Fibroblast of upper back skin (primary cell): Measurements from ENCODE around the gene CDK9.

ENCODE experiments used
- DNase-seq: peaks from one replicate; pipeline ENCODE4 v3.0.0-alpha.2; 2013

Gene CDK9

DNA sequence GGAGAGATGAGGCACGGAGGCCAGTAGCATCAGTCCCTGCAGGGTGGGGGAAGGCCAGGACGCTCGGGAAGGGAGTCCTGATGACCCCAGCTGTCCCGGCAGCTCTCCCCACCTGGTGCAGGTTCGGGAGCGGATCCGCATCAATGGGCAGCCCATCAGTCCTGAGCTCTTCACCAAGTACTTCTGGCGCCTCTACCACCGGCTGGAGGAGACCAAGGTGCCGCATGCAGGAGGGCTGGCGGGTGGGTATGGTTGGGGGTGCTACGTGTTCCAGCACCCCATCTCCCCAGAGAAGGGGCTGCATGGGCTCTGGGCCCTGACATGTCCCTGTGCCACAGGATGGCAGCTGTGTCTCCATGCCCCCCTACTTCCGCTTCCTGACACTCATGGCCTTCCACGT lies 21.0 kb downstream of the CDK9 start:
- DNase-seq = no peak

GRCh38 chr9:127808347-127809001 lies 22.6 kb downstream of the CDK9 start:
- DNase-seq = no peak

- DNase-seq = no peak
Measured at GRCh38 chr9:127809002-127809539, 23.2 kb downstream of the CDK9 start.

DNA sequence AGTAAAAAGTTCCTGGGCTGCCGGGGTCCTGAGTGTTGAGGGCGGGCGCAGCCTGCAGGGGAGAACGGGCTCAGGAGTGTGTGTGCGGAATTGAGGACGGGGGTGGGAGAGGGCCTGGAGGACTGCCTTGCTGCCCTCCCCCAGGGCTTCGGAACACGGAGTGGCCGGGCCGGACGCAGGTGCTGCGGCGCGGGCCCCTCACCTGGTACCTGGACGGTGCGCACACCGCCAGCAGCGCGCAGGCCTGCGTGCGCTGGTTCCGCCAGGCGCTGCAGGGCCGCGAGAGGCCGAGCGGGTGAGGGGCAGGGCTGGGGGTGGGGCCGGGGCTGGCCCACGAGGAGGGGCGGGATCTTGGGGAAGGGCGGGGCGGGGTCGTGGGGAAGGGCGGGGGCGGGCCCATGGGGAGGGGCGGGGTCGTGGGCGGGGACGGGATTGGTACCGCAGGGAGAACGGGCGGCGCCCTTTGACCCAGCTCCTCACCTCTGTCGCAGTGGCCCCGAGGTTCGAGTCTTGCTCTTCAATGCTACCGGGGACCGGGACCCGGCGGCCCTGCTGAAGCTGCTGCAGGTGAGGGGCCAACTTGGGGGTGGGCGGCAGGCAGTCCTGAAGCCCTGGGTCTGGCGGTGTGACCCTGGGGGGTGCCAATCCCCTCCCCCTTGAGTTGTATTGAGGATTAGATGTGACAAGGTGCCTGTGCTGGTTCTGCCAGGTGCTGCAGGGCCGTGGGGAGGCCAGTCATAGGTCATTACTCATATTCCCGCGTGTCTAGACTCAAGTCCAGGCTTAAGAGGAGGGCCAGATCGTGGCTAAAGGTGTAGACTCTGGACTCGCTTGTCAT lies 23.9 kb downstream of the CDK9 start:
- DNase-seq = no peak

- DNase-seq = no peak
Measured at GRCh38 chr9:127810378-127811187, 24.7 kb downstream of the CDK9 start.

GRCh38 chr9:127812011-127812410 lies 26.2 kb downstream of the CDK9 start:
- DNase-seq = no peak

- no peak for DNase-seq
Measured at GRCh38 chr9:127812936-127813675, 27.3 kb downstream of the CDK9 start.

GRCh38 chr9:127813686-127814226 lies 27.9 kb downstream of the CDK9 start:
- DNase-seq = no peak

- DNase-seq = no peak
Measured at GRCh38 chr9:127814619-127815511, 29.0 kb downstream of the CDK9 start.

DNA sequence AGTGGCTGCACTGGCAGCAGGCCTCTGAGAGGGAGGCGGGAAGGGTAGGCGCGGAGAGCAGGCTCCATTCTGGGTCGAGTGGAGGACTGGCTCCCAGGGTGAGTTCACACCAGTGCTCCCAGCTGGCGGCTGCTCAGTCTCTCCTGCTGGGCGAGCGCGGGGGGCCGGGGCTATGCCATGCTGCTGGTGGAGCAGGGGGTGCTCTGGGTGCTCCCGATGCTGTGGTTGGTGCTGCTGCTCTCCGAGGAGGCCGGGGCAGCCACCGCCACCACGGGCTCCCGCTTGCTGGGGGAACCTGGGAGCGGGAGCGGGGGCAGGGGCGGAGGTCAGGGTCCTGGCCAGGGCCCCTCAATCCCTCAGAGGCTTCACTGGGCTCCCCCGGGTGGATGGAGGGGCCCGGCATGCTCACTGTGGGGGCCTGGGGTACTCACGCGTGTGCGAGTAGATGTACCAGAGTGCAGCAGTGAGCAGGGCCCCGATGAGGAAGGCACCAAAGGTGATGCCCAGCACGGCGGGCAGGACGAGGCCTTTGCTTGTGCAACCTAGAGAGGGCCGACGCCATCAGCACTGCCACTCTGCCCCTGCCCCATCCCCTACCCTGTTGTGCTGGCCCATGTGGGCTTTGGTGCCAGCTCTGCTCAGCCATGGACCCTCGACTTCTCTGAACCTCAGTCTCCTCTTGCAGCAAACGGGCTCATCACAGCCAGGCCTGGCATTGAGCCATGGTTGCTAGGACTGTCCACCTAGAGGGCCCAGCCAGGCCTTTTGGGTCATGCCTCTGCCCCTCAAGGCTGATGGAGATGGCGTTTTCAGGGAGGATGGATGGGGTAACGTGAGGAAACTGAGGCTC lies 29.9 kb downstream of the CDK9 start:
- DNase-seq = no peak

DNA sequence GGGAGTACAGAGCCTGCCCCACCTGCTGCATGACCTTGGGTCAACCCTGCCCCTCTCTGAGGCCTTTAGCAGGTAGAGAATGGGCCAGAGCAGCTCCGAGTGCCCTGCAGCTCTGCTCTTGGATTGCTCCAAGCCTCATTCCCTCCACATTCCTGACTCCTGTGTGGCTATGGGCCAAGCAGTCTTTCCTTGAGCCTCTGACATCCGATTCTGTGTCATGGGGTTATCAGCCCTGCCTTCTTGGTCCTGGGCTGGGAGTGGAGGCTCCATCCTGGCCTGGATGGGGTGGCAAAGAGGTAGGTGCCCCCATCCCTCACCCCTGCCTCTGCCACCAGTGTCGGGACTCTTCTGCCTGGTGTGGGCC lies 30.5 kb downstream of the CDK9 start:
- no peak for DNase-seq

GRCh38 chr9:127816728-127817127 lies 30.9 kb downstream of the CDK9 start:
- DNase-seq = no peak

DNA sequence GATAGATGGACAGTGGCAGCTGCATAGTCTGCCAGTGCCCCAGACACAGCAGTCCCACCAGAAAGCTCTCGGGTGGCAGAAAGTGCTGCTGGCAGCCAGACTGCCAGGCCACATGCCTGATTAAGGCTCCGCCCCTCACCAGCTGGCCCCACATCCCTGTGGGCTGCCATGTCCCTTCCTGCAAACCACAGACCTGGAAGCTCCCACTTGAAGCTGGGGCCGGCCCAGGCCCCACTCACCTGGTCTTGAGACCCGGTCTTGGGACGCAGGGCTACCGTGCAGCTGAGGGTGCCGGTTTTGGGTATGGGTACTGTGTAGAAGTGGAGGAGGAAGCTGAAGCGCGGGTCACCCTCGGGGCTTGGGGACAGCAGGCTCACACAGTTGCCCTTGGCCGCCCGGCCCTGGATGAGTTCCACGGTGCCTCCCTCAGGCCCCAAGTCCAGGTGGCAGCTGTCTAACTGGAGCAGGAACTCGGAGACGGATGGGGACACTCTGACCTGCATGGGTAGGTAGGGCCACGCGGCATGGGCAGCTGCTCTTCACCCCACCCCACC lies 32.1 kb downstream of the CDK9 start:
- no peak for DNase-seq

DNA sequence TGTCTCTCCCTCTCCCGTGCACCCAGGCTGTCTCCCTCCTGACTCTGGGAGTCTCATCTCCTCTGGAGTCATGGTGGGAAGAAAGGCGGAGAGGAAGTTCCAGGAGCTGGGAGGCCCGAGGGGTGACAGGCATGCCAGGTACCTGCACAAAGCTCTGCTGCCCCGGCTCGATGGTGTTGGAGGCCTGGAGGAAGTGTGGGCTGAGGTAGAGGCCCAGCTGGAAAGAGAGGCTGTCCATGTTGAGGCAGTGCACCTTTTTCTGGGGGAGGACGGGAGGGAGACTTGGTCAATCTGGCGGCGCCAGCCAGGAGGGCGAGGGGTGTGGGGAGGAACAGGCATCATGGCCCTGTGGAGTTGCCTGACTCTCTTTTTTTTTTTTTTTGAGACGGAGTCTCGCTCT lies 32.7 kb downstream of the CDK9 start:
- no peak for DNase-seq

DNA sequence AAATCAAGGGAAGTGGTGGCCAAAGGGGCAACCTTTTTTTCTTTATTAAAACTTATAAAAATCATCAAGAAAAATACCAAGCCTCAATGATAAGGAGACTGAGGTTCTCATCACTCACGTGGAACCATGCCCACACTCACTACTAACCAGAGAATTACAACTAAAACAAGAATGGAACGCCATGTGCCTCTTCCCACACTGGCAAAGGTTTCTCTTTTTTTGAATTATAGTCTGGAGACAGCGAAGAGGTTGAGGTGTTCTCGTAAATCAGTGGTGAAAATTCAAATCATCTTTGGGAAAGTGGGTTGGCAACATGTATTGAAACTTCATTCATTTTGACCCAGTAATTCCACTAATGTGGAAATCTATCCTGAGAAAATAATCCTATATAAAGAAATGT lies 36.3 kb downstream of the CDK9 start:
- DNase-seq = no peak

- no peak for DNase-seq
Measured at GRCh38 chr9:127825319-127826051, 39.7 kb downstream of the CDK9 start.

- DNase-seq = no peak
Measured at GRCh38 chr9:127826253-127826913, 40.5 kb downstream of the CDK9 start.

DNA sequence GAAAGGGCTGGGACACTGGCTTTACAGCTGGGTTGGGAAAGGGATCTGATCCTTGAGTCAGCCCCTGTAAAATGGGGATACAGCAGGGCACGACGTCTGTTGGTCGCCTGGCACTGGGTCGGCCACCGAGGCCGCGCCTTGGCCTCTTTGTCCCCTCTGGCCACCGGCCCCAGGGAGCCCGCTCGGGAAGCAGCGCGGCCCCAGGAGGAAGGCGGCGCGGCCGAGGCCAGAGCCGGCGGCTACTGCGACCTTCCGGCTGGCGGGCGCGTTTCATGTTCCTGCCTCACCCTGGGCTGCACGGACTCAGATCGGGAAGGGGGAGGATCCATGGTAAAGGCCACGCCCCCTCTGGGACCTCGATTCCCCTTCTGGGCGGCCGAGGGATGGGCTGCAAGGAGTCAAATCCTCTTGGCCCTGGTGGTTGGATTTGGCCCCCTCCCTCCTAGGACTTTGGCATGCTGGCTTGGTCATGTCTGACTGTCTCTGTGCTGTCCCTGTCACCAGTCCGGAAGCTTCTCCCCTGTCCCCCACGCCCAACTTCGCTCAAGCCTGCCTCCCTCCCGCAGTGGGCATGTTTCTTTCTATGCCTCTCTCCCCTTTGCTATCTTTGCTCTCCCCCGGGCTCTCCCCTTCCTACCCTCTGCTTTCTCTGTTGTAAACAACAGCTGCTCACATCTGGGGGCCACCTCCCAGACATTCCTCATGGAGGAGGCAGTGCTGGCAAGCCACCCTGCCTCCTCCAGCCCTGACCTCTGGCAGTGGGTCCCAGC lies 42.6 kb downstream of the CDK9 start:
- peak; percentile 52 for DNase-seq
